A549 (cell line): Measurements from ENCODE around the gene UBAC2. TPM values are rescaled to one million over a fixed set of nuclear protein-coding genes. Genes with fewer than 3 reads are reported as not detected.

ENCODE experiments used
- ATAC-seq, 2 experiments: fragments of 200-7000 bp in 1 of 2; fragments of >200 bp in 1 of 2; cut with Nextera tagmentation in 1 of 2; cut with Tn5 transposase in 1 of 2; 3 replicates each; pipeline versions ENCODE4 v1.8.0 to v1.9.1; 2018 to 2020; ENCODE audit warnings: mild to moderate bottlenecking in 1 of 2, moderate library complexity in 1 of 2
- CTCF ChIA-PET: fragments of 300-600 bp; sonication (Branson Sonifier 250); formaldehyde crosslinking; extraction: SDS; loops from one replicate; lab custom pipeline; 2021; ENCODE audit warnings: antibody characterized with exemption, inconsistent platforms; lab: Yijun Ruan, JAX
- POLR2A ChIA-PET: fragments of 350-600 bp; formaldehyde crosslinking; extraction: SDS; loops from one replicate; lab custom pipeline; 2021; ENCODE audit warnings: antibody characterized with exemption, inconsistent platforms; lab: Yijun Ruan, JAX
- DNase-seq, 2 experiments: peaks; one replicate each; pipeline versions ENCODE4 v3.0.0 to v3.0.0-alpha.2; 2011 to 2016; ENCODE audit warnings: low read depth in 1 of 2, low spot score in 1 of 2
- FAIRE-seq: peaks from 2 replicates; lab custom pipeline; 2011; peaks lifted over from hg19 to GRCh38; lab: Jason Lieb, UNC
- H3K27ac ChIP-seq, 2 experiments: fragments of >200 bp; sonication (Bioruptor Twin); formaldehyde crosslinking; 3 replicates each; pipeline ENCODE4 v1.5.1; 2016 to 2017
- H3K4me1 ChIP-seq: fragments of >200 bp; sonication (Bioruptor Twin); formaldehyde crosslinking; 3 replicates; pipeline ENCODE4 v1.6.1; 2016
- H3K4me2 ChIP-seq: fragments of >200 bp; sonication (Bioruptor Twin); formaldehyde crosslinking; 3 replicates; pipeline ENCODE4 v1.6.1; 2016
- H3K4me3 ChIP-seq: fragments of >200 bp; sonication (Bioruptor Twin); formaldehyde crosslinking; 3 replicates; pipeline ENCODE4 v1.5.1; 2016
- H3K9me3 ChIP-seq: fragments of >200 bp; sonication (Bioruptor Twin); formaldehyde crosslinking; 3 replicates; pipeline ENCODE4 v1.6.1; 2016
- CEBPB ChIP-seq, 2 experiments: fragments of >200 bp in 1 of 2; sonication (Bioruptor Twin) in 1 of 2; formaldehyde crosslinking in 1 of 2; IDR thresholded peaks; 2 replicates each; pipeline ENCODE4 v1.6.1; 2012 to 2016
- HES2 ChIP-seq: fragments of >200 bp; sonication (Bioruptor Twin); formaldehyde crosslinking; IDR thresholded peaks from 2 replicates; pipeline ENCODE4 v1.6.1; 2016
- HEYL ChIP-seq: fragments of 250-450 bp; sonication (Bioruptor Pico); IDR thresholded peaks from 2 replicates; pipeline ENCODE4 v1.8.0; 2021; ENCODE audit warnings: mild to moderate bottlenecking, moderate library complexity
- HOXA7 ChIP-seq: fragments of 250-450 bp; sonication (Bioruptor Pico); IDR thresholded peaks from 2 replicates; pipeline ENCODE4 v1.5.0; 2020; ENCODE audit warnings: mild to moderate bottlenecking, moderate library complexity
- HOXB13 ChIP-seq: fragments of 250-450 bp; sonication (Bioruptor Pico); IDR thresholded peaks from 2 replicates; pipeline ENCODE4 v1.5.0; 2020; ENCODE audit warnings: low read depth, mild to moderate bottlenecking, moderate library complexity
- MAFK ChIP-seq: fragments of 450-650 bp; IDR thresholded peaks from 2 replicates; pipeline ENCODE4 v1.6.1; 2014; ENCODE audit not compliant: partially characterized antibody
- MAZ ChIP-seq: fragments of 150-350 bp; IDR thresholded peaks from 2 replicates; pipeline ENCODE4 v1.6.1; 2014; ENCODE audit warnings: antibody characterized with exemption, low read depth, low read length, borderline replicate concordance
- MYC ChIP-seq: IDR thresholded peaks from 2 replicates; pipeline ENCODE4 v1.6.1; 2012; ENCODE audit warnings: mild to moderate bottlenecking, inconsistent platforms, low read length, improper control_type of control experiment, borderline replicate concordance
- NPAS2 ChIP-seq: fragments of 250-450 bp; sonication (Bioruptor Pico); IDR thresholded peaks from 2 replicates; pipeline ENCODE4 v1.8.0; 2022; ENCODE audit warnings: mild to moderate bottlenecking, moderate library complexity, borderline replicate concordance
- NR3C1 ChIP-seq: fragments of >200 bp; sonication (Bioruptor Twin); formaldehyde crosslinking; IDR thresholded peaks from 3 replicates; pipeline ENCODE4 v1.6.1; 2017
- PHF8 ChIP-seq: fragments of 200-600 bp; sonication (generic); IDR thresholded peaks from 2 replicates; pipeline ENCODE4 v1.6.1; 2016; ENCODE audit warnings: low read depth, mild to moderate bottlenecking, antibody characterized with exemption, moderate library complexity, borderline replicate concordance
- POLR2A ChIP-seq: IDR thresholded peaks from 2 replicates; pipeline ENCODE4 v1.6.1; 2012; ENCODE audit warnings: mild to moderate bottlenecking, low read length
- USF2 ChIP-seq: fragments of 450-650 bp; IDR thresholded peaks from 2 replicates; pipeline ENCODE4 v1.6.1; 2014; ENCODE audit warnings: antibody characterized with exemption
- ZC3H11A ChIP-seq: fragments of 450-650 bp; IDR thresholded peaks from 2 replicates; pipeline ENCODE4 v1.6.1; 2014; ENCODE audit warnings: antibody characterized with exemption, mild to moderate bottlenecking
- ZNF302 ChIP-seq: fragments of 250-450 bp; sonication (Bioruptor Pico); IDR thresholded peaks from 2 replicates; pipeline ENCODE4 v1.9.0; 2021; ENCODE audit warnings: inconsistent platforms, mild to moderate bottlenecking, moderate library complexity
- WGBS: methylation state at CpG from one replicate; pipeline ENCODE4 v1.1.6; 2017; ENCODE audit errors: missing lambda C conversion rate; 5-methylcytosine and 5-hydroxymethylcytosine counted together
- polyA plus RNA-seq, 4 experiments: library from polyadenylated mRNA; depleted of rRNA in 3 of 4; stranded (reverse); fragments of >200 nt; fragmentation: RNase III in 1 of 4; extraction: RNeasy Plus Mini Kit Qiagen cat#74134 plus additional on column Dnase treatment in 1 of 4; gene quantifications; 2 replicates in 3 of 4; 3 replicates in 1 of 4; pipeline ENCODE4 v1.2.3, GENCODE V29; 2011 to 2017
- TF ChIP-seq, protein P1 (sequence below): fragments of >200 bp; sonication (Bioruptor Twin); formaldehyde crosslinking; IDR thresholded peaks from 3 replicates; pipeline ENCODE4 v1.5.1; 2016

Gene UBAC2
- polyA plus RNA-seq, 2 of the 4 experiments (the other 2 are of a cell fraction), result 61.6 to 103 TPM

- no peak for TF ChIP-seq CEBPB (IDR thresholded peaks at IDR 0.05)
Observed at GRCh38 chr13:99281811-99282263, 81.2 kb downstream of the UBAC2 start (continued).

DNA sequence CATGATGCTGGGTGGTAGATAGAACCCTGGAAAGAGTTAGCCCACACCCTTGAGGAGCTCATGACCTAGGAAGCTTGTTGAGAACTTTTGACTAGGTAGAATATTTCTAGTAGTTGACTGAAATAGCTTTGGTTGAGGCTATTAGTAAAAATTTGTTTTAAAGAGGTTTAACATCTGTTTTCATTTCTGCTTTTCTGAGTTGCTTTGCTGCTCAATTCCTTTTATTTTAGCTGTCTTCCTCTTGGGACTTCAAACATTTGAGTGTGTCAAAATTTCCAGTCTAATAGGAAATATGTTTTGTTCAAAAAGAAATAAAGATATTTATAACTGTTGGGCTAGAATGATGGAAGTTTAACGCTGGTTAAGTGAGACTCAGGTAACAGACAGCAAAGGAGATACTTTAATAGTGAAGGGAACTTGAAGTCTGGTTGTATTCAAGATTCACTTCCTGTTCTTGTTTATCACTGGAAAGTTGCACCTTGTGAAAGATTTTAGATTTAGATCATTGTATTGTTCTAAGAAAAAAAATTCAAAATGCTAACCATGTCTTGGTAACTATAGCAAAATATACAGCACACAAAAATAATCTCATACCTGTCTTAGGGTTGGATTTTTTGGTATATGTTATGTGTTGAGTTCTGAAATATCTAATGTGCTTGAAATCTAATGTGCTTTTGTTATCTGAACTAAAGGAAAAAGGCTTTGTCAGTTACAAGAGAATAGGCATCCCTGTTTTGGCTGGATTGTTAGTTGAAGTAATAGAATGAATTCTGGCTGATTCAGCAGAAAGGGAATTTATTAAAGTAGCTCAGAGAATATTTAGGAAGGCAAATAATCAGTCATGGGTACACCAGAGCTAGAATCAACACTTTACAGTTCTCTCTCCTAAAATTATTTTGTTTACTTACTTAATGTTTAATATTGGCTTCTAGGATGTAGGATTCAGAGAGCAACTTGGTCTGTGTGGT lies 81.9 kb downstream of the UBAC2 start:
- POLR2A ChIA-PET, result no interaction called here
- Histone ChIP-seq H3K4me1 (no peaks in the 10 kb centered on the region), H3K4me3 (no peak overlapping the region), H3K9me3 (no peaks in the 10 kb centered on the region), H3K27ac (no peak overlapping the region), H3K4me2 (no peak overlapping the region)
- TF ChIP-seq HEYL (no peak), MAFK (peak; percentile 71)
- WGBS, result 89% methylated on average over 1 of the region's 1 CpG
- CTCF ChIA-PET, result interaction anchor here (1.1 to 4.9 kb wide), 3 partner anchors 13 to 154 kb away, joined by 4 to 20 read pairs (median 10); no protein-coding TSS in a partner anchor
- ATAC-seq, result no peak
- FAIRE-seq, result no peak
- no peak for DNase-seq

DNA sequence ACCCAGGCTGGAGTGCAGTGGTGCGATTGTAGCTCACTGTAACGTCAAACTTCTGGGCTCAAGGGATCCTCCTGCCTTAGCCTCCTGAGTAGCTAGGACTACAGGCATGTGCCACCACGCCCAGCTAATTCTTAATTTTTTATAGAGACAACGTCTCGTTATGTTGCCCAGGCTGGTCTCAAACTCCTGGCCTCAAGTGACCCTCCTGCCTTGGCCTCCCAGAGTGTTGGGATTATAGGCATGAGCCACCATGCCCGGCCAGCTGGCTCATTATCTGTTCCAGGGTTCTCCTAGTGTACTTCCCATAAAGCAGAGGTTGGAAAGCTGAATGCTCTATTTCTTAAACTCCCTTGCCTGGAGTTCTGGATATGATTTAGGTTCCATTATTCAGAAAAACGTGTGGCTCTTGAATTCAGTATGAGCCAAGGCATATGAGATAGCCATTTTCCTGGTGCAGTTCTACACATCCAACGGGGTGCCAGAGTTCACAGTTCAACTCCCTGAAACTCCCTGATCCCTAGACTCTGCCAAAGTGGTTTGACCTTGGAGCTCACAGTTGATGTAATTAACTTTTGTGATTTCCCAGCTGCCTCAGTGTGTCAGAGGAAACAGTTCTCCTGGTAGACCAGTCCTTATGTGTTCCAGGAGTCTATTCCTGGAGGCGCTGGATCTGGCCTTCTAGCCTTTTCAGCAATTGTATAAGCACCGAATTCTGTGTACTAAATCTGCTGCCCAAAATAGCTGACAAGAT lies 85.0 kb downstream of the UBAC2 start:
- H3K4me1 ChIP-seq, result no peaks in the 10 kb centered on the region
- 91% methylated on average over 9 of the region's 10 CpGs for WGBS
- H3K9me3 ChIP-seq, result no peaks in the 10 kb centered on the region
- FAIRE-seq, result no peak
- no peak for DNase-seq
- no peak overlapping the region for H3K27ac ChIP-seq
- no peak overlapping the region for H3K4me3 ChIP-seq
- POLR2A ChIA-PET, result interaction anchor here (1.3 kb wide), 1 partner anchor 85 kb away, joined by 4 read pairs; the partner anchor contains the start of gene UBAC2
- TF ChIP-seq MAZ (no peak), NR3C1 (no peak), POLR2A (no peak), NPAS2 (CRISPR knock-in tag) (no peak), HOXA7 (CRISPR knock-in tag) (no peak), ZC3H11A (no peak)
- TF ChIP-seq, protein P1, sequence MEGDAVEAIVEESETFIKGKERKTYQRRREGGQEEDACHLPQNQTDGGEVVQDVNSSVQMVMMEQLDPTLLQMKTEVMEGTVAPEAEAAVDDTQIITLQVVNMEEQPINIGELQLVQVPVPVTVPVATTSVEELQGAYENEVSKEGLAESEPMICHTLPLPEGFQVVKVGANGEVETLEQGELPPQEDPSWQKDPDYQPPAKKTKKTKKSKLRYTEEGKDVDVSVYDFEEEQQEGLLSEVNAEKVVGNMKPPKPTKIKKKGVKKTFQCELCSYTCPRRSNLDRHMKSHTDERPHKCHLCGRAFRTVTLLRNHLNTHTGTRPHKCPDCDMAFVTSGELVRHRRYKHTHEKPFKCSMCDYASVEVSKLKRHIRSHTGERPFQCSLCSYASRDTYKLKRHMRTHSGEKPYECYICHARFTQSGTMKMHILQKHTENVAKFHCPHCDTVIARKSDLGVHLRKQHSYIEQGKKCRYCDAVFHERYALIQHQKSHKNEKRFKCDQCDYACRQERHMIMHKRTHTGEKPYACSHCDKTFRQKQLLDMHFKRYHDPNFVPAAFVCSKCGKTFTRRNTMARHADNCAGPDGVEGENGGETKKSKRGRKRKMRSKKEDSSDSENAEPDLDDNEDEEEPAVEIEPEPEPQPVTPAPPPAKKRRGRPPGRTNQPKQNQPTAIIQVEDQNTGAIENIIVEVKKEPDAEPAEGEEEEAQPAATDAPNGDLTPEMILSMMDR, result no peak
- H3K4me2 ChIP-seq, result no peak overlapping the region
- CTCF ChIA-PET, result interaction anchor here (0.8 to 1.9 kb wide), 2 partner anchors 16 to 19 kb away, joined by 3 to 9 read pairs; no protein-coding TSS in a partner anchor
- ATAC-seq, result no peak

GRCh38 chr13:99287551-99287950 lies 86.9 kb downstream of the UBAC2 start:
- ChIA-PET POLR2A (no interaction called here), CTCF (interaction anchor here (1.3 kb wide), 1 partner anchor 18 kb away, joined by 3 read pairs; no protein-coding TSS in a partner anchor)
- Histone ChIP-seq H3K27ac (no peak overlapping the region), H3K9me3 (no peaks in the 10 kb centered on the region), H3K4me3 (no peak overlapping the region), H3K4me1 (no peaks in the 10 kb centered on the region), H3K4me2 (no peak overlapping the region)
- ATAC-seq (no peak), FAIRE-seq (no peak), DNase-seq (no peak)
- WGBS, result 93% methylated on average over 4 of the region's 4 CpGs
- no peak for TF ChIP-seq POLR2A
- TF ChIP-seq MYC, result no peak
- TF ChIP-seq HOXB13 (CRISPR knock-in tag), result no peak
- TF ChIP-seq USF2, result no peak
- TF ChIP-seq ZNF302 (CRISPR knock-in tag), result no peak
- TF ChIP-seq HES2, result no peak
- TF ChIP-seq PHF8, result no peak
